HG03354 (cell line): Measurements from ENCODE around the gene VIL1.

Source experiments
- ATAC-seq: cut with Tn5 transposase; IDR thresholded peaks from one replicate; pipeline ENCODE4 v1.9.1; 2021; ENCODE audit warnings: mild to moderate bottlenecking; ENCODE audit not compliant: unreplicated experiment, poor library complexity, severe bottlenecking

The VIL1 gene

GRCh38 chr2:218476676-218477075 lies 57.8 kb downstream of the VIL1 start:
- ATAC-seq = no peak

- ATAC-seq = no peak
These were observed 58.3 kb downstream of the VIL1 start for GRCh38 chr2:218477247-218477646.

- no peak for ATAC-seq
These were observed 59.6 kb downstream of the VIL1 start for GRCh38 chr2:218478544-218478943.

- no peak for ATAC-seq
These were observed 60.7 kb downstream of the VIL1 start for GRCh38 chr2:218479595-218479994.

- ATAC-seq = no peak
These were observed 63.7 kb downstream of the VIL1 start for GRCh38 chr2:218482651-218483050.

- no peak for ATAC-seq
These were observed 67.2 kb downstream of the VIL1 start for GRCh38 chr2:218485986-218486667.

- ATAC-seq = no peak
These were observed 81.7 kb downstream of the VIL1 start for GRCh38 chr2:218500501-218501060.

GRCh38 chr2:218501665-218502064 lies 82.7 kb downstream of the VIL1 start:
- no peak for ATAC-seq
